Measurements from ENCODE around the gene NEDD4L. TPM values are rescaled to one million over a fixed set of nuclear protein-coding genes. Genes with fewer than 3 reads are reported as not detected.
A peak's percentile ranks its signal among the peaks of the same experiment; 100 is the strongest.

NEDD4L gene
- total RNA-seq, 1 experiment from 2014 or later, result 108 TPM

GRCh38 chr18:58256316-58257080 is 212.5 kb downstream of the NEDD4L start:
- TF ChIP-seq CTCF (IDR thresholded peaks at IDR 0.05; ENCODE audit: unreplicated experiment), result no peak
- no TSS peak for BruUV-seq (replicated peaks)
- ChIA-PET CTCF (interaction anchor here (0.5 kb wide), 1 partner anchor 76 kb away, joined by 3 read pairs; no protein-coding TSS in a partner anchor), POLR2A (interaction anchor here (0.9 to 1.5 kb wide), 3 partner anchors 14 to 81 kb away, joined by 3 to 4 read pairs (median 3); no protein-coding TSS in a partner anchor)
- no peak overlapping the region for H3K4me3 Mint-ChIP-seq (ENCODE audit: unreplicated experiment)
- no peak for DNase-seq (ENCODE audit: unreplicated experiment)
- no peaks in the 10 kb centered on the region for H3K27me3 Mint-ChIP-seq (ENCODE audit: insufficient read depth, unreplicated experiment)
- no peaks in the 10 kb centered on the region for H3K9me3 Mint-ChIP-seq (ENCODE audit: unreplicated experiment)
- intact Hi-C loops (cut with micrococcal nuclease), result no loop called here
- H3K27ac Mint-ChIP-seq (ENCODE audit: low read depth, unreplicated experiment), result peak overlapping the region; percentile 7
- peaks cover 31% of the 10 kb centered on the region for H3K36me3 Mint-ChIP-seq (ENCODE audit: insufficient read depth, unreplicated experiment)
- peaks cover 6% of the 10 kb centered on the region for H3K4me1 Mint-ChIP-seq (ENCODE audit: insufficient read depth, unreplicated experiment)

GRCh38 chr18:58257461-58257860 is 213.4 kb downstream of the NEDD4L start:
- Mint-ChIP-seq H3K27me3 (ENCODE audit: insufficient read depth, unreplicated experiment) (no peaks in the 10 kb centered on the region), H3K27ac (ENCODE audit: low read depth, unreplicated experiment) (peak overlapping the region; percentile 7), H3K36me3 (ENCODE audit: insufficient read depth, unreplicated experiment) (peaks cover 27% of the 10 kb centered on the region), H3K4me1 (ENCODE audit: insufficient read depth, unreplicated experiment) (peaks cover 6% of the 10 kb centered on the region), H3K9me3 (ENCODE audit: unreplicated experiment) (no peaks in the 10 kb centered on the region), H3K4me3 (ENCODE audit: unreplicated experiment) (no peak overlapping the region)
- POLR2A ChIA-PET, result interaction anchor here (0.6 to 1.5 kb wide), 4 partner anchors 15 to 42 kb away, joined by 3 to 4 read pairs (median 3); no protein-coding TSS in a partner anchor
- no peak for TF ChIP-seq CTCF (IDR thresholded peaks at IDR 0.05; ENCODE audit: unreplicated experiment)
- intact Hi-C loops (cut with micrococcal nuclease), result no loop called here
- CTCF ChIA-PET, result no interaction called here
- no TSS peak for BruUV-seq (replicated peaks)
- DNase-seq (ENCODE audit: unreplicated experiment), result no peak

- POLR2A ChIA-PET, result interaction anchor here (0.6 to 1.8 kb wide), 9 partner anchors 19 to 1126 kb away, joined by 3 to 7 read pairs (median 4); no protein-coding TSS in a partner anchor
- no peak overlapping the region for H3K4me3 Mint-ChIP-seq (ENCODE audit: unreplicated experiment)
- no peaks in the 10 kb centered on the region for H3K27me3 Mint-ChIP-seq (ENCODE audit: insufficient read depth, unreplicated experiment)
- no TSS peak for BruUV-seq (replicated peaks)
- no peak overlapping the region for H3K27ac Mint-ChIP-seq (ENCODE audit: low read depth, unreplicated experiment)
- peaks cover 18% of the 10 kb centered on the region for H3K36me3 Mint-ChIP-seq (ENCODE audit: insufficient read depth, unreplicated experiment)
- CTCF ChIA-PET, result interaction anchor here (1.4 kb wide), 1 partner anchor 15 kb away, joined by 3 read pairs; no protein-coding TSS in a partner anchor
- DNase-seq (ENCODE audit: unreplicated experiment), result no peak
- no peaks in the 10 kb centered on the region for H3K9me3 Mint-ChIP-seq (ENCODE audit: unreplicated experiment)
- H3K4me1 Mint-ChIP-seq (ENCODE audit: insufficient read depth, unreplicated experiment), result peaks cover 18% of the 10 kb centered on the region
- intact Hi-C loops (cut with micrococcal nuclease), result no loop called here
- TF ChIP-seq CTCF (IDR thresholded peaks at IDR 0.05; ENCODE audit: unreplicated experiment), result no peak
Measured at GRCh38 chr18:58258692-58259342, 214.8 kb downstream of the NEDD4L start.

Data from MCF 10A (cell line).